OCI-LY3 (cell line): ENCODE results near the gene CFAP45.

Source experiments
- H2AFZ ChIP-seq: fragments of 200-600, 300-600 bp; shearing (Covaris generic); 2 replicates; pipeline ENCODE4 v1.6.0; 2014; ENCODE audit warnings: antibody characterized with exemption, low read depth, low read length
- H3K27ac ChIP-seq: fragments of 200-600, 300-600 bp; sonication (generic); 2 replicates; pipeline ENCODE4 v1.5.1; 2014; ENCODE audit warnings: mild to moderate bottlenecking, low read length, moderate library complexity, mixed read lengths
- H3K27me3 ChIP-seq: fragments of 200-600, 300-600 bp; sonication (generic); 2 replicates; pipeline ENCODE4 v1.6.1; 2014; ENCODE audit warnings: low read depth, low read length, mixed read lengths
- H3K36me3 ChIP-seq: fragments of 200-600, 300-600 bp; sonication (generic); replicated peaks from 2 replicates; pipeline ENCODE3; 2014; ENCODE audit warnings: low read depth, low read length, mixed read lengths
- H3K4me1 ChIP-seq: fragments of 300-600, 200-600 bp; sonication (generic); 2 replicates; pipeline ENCODE4 v1.6.1; 2014; ENCODE audit warnings: low read length, mixed read lengths
- H3K4me2 ChIP-seq: fragments of 200-600, 300-600 bp; sonication (generic); 2 replicates; pipeline ENCODE4 v1.6.1; 2014; ENCODE audit warnings: low read length, mixed read lengths
- H3K4me3 ChIP-seq: fragments of 300-600, 200-600 bp; sonication (generic); 2 replicates; pipeline ENCODE4 v1.5.1; 2014; ENCODE audit warnings: antibody characterized with exemption, mild to moderate bottlenecking, low read length, moderate library complexity
- H3K79me2 ChIP-seq: fragments of 300-600, 200-600 bp; shearing (Covaris generic); 2 replicates; pipeline ENCODE4 v1.6.1; 2014; ENCODE audit warnings: mild to moderate bottlenecking, low read length, mixed read lengths
- H3K9ac ChIP-seq: fragments of 300-600, 200-600 bp; shearing (Covaris generic); 2 replicates; pipeline ENCODE4 v1.6.0; 2014; ENCODE audit warnings: mild to moderate bottlenecking, low read length, moderate library complexity
- H3K9me3 ChIP-seq: fragments of 200-600, 300-600 bp; shearing (Covaris generic); 2 replicates; pipeline ENCODE4 v1.6.1; 2014; ENCODE audit warnings: low read length, mixed read lengths; ENCODE audit not compliant: insufficient read depth
- H4K20me1 ChIP-seq: fragments of 200-600, 300-600 bp; sonication (generic); 2 replicates; pipeline ENCODE4 v1.6.1; 2016; ENCODE audit warnings: low read length, mixed read lengths; ENCODE audit not compliant: insufficient read depth
- CTCF ChIP-seq: fragments of 200-600, 300-600 bp; sonication (generic); IDR thresholded peaks from 2 replicates; pipeline ENCODE4 v1.5.1; 2014; ENCODE audit warnings: antibody characterized with exemption, low read length, low read depth
- EZH2phosphoT487 ChIP-seq: fragments of 200-600 bp; shearing (Covaris generic); IDR thresholded peaks from 2 replicates; pipeline ENCODE4 v1.6.1; 2018; ENCODE audit warnings: antibody characterized with exemption, mixed run types, low read depth

Gene CFAP45

DNA sequence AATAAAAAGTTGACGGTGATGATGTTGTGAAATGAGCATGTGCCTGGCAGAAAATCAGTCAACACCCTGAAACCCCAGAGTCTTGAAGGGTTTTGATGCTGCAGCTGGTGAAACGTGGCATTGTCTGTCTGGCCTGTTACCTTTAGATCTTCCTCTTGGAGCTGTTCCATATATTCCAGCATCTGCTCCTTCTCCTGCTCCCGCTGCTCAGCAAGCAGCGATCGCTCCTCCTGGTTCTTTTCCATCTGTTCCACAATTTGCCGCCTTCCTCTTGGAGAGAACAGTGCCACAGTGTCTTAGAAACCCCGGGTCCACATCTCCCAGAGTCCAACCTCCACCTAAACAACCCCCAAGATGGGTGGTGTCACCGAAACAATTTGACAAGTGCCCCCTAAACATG, 15.7 kb downstream of the CFAP45 start:
- no peak overlapping the region for H3K4me2 ChIP-seq
- no peak overlapping the region for H3K27ac ChIP-seq

DNA sequence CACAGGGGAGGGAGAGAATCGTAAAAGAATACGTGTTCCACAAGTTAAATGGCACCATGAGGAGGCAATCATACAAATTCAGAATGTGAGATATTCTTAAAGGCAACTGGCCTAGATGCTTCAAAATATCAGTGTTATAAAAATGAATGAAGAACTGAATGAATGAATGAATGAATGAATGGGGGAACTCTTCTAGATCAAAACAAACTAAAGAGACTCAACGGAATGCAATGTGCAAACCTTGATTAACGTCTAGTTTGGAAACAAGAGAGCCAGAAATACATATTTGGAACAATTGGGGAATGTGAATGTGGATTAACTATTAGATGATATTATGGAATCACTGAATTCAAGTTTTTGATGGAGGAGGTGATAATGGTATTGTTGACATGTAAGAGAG, 16.8 kb downstream of the CFAP45 start:
- no peak overlapping the region for H3K27ac ChIP-seq

More for the DNA sequence above, 15.7 kb downstream of the CFAP45 start:
- Histone ChIP-seq H2AFZ (no peak overlapping the region), H3K9ac (no peak overlapping the region), H3K36me3 (no peaks in the 10 kb centered on the region), H4K20me1 (no peaks in the 10 kb centered on the region), H3K27me3 (peaks cover 5% of the 10 kb centered on the region; the same call in 1 of the 2 replicates), H3K4me3 (no peak overlapping the region), H3K79me2 (no peaks in the 10 kb centered on the region), H3K9me3 (no peaks in the 10 kb centered on the region), H3K4me1 (peaks cover 32% of the 10 kb centered on the region)
- TF ChIP-seq CTCF = no peak
- TF ChIP-seq EZH2phosphoT487 = no peak

GRCh38 chr1:159882527-159882862, 17.5 kb downstream of the CFAP45 start:
- Histone ChIP-seq H3K9ac (no peak overlapping the region), H3K4me2 (no peak overlapping the region), H4K20me1 (no peaks in the 10 kb centered on the region), H3K4me3 (no peak overlapping the region), H3K27me3 (peaks cover 5% of the 10 kb centered on the region; the same call in 1 of the 2 replicates), H3K9me3 (no peaks in the 10 kb centered on the region), H3K27ac (no peak overlapping the region), H3K36me3 (no peaks in the 10 kb centered on the region), H3K4me1 (peaks cover 17% of the 10 kb centered on the region), H3K79me2 (no peaks in the 10 kb centered on the region), H2AFZ (no peak overlapping the region)
- TF ChIP-seq CTCF (no peak), EZH2phosphoT487 (no peak)

More for the DNA sequence above, 16.8 kb downstream of the CFAP45 start:
- Histone ChIP-seq H3K36me3 (no peaks in the 10 kb centered on the region), H3K27me3 (peaks cover 5% of the 10 kb centered on the region; the same call in 1 of the 2 replicates), H4K20me1 (no peaks in the 10 kb centered on the region), H3K9me3 (no peaks in the 10 kb centered on the region), H3K9ac (no peak overlapping the region), H3K4me1 (peaks cover 21% of the 10 kb centered on the region), H2AFZ (no peak overlapping the region), H3K4me2 (no peak overlapping the region), H3K79me2 (no peaks in the 10 kb centered on the region), H3K4me3 (no peak overlapping the region)
- TF ChIP-seq EZH2phosphoT487 = no peak
- TF ChIP-seq CTCF = no peak

GRCh38 chr1:159881622-159882526, 18.1 kb downstream of the CFAP45 start:
- H2AFZ ChIP-seq = no peak overlapping the region
- H3K27me3 ChIP-seq = peaks cover 5% of the 10 kb centered on the region; the same call in 1 of the 2 replicates
- H3K4me3 ChIP-seq = no peak overlapping the region
- H3K9me3 ChIP-seq = no peaks in the 10 kb centered on the region
- no peak overlapping the region for H3K4me2 ChIP-seq
- TF ChIP-seq EZH2phosphoT487 (no peak), CTCF (no peak)
- no peaks in the 10 kb centered on the region for H4K20me1 ChIP-seq
- no peaks in the 10 kb centered on the region for H3K79me2 ChIP-seq
- no peak overlapping the region for H3K27ac ChIP-seq
- H3K9ac ChIP-seq = no peak overlapping the region
- H3K4me1 ChIP-seq = peaks cover 11% of the 10 kb centered on the region
- H3K36me3 ChIP-seq = no peaks in the 10 kb centered on the region
